ENCODE results near the gene ITIH3. TPM values are rescaled to one million over a fixed set of nuclear protein-coding genes. Genes with fewer than 3 reads are reported as not detected.
A peak's percentile ranks its signal among the peaks of the same experiment; 100 is the strongest.

Gene ITIH3
- total RNA-seq, 1 experiment from 2014 or later, result 0.37 TPM

DNA sequence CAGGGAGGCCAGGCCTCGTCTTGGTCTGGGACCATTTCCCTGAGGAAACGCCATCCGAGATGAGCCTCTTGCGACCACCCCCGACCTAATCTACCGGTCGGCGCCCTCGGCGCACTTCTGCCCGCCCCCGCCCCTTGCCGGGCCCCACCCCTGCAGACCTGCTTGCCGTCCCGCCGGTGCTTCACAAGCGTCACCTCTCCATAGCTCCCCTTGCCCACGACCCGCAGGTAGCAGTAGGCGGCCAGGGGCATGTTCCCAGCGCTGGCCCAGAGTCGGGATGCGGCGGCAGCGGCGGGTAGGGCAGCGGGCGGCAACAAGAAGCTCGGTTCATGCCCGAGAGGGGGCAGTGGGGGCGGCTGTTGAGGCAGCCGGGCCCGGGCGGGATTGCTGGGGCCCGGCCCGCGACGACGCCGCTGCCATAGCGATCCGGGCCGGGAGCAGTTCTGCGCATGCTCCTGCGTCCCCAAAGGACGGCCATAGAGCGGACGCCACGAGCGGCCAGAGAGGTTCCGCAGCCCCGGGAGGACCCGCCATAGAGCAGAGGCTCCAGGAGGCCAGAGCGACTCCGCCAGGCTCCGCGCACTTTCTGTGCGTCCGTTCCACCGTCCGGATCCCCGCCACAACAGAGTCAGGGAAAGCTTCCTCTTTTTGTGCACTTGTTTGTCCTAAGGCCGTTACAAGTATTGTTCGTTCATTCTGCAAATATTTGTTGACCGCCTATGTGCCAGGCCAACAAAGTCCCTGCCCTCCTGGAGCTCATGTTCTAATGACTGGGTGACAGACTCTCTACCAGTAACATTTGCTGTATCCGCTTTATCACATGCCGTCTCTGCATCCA lies 23.9 kb upstream of the ITIH3 start, which contains the start of gene NEK4 (continued):
- TF ChIP-seq, protein P1, sequence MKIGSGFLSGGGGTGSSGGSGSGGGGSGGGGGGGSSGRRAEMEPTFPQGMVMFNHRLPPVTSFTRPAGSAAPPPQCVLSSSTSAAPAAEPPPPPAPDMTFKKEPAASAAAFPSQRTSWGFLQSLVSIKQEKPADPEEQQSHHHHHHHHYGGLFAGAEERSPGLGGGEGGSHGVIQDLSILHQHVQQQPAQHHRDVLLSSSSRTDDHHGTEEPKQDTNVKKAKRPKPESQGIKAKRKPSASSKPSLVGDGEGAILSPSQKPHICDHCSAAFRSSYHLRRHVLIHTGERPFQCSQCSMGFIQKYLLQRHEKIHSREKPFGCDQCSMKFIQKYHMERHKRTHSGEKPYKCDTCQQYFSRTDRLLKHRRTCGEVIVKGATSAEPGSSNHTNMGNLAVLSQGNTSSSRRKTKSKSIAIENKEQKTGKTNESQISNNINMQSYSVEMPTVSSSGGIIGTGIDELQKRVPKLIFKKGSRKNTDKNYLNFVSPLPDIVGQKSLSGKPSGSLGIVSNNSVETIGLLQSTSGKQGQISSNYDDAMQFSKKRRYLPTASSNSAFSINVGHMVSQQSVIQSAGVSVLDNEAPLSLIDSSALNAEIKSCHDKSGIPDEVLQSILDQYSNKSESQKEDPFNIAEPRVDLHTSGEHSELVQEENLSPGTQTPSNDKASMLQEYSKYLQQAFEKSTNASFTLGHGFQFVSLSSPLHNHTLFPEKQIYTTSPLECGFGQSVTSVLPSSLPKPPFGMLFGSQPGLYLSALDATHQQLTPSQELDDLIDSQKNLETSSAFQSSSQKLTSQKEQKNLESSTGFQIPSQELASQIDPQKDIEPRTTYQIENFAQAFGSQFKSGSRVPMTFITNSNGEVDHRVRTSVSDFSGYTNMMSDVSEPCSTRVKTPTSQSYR (CRISPR knock-in tag; IDR thresholded peaks at IDR 0.05), result no peak
- TF ChIP-seq NR1H2 (CRISPR knock-in tag; IDR thresholded peaks at IDR 0.05), result no peak
- TF ChIP-seq JUN (CRISPR knock-in tag; IDR thresholded peaks at IDR 0.05), result no peak
- TF ChIP-seq, protein P2, sequence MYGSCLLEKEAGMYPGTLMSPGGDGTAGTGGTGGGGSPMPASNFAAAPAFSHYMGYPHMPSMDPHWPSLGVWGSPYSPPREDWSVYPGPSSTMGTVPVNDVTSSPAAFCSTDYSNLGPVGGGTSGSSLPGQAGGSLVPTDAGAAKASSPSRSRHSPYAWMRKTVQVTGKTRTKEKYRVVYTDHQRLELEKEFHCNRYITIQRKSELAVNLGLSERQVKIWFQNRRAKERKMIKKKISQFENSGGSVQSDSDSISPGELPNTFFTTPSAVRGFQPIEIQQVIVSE (CRISPR knock-in tag; IDR thresholded peaks at IDR 0.05; ENCODE audit: borderline replicate concordance), result no peak
- no peak for TF ChIP-seq CREB1 (CRISPR knock-in tag; IDR thresholded peaks at IDR 0.05)
- no peak for TF ChIP-seq TCF7 (CRISPR knock-in tag; IDR thresholded peaks at IDR 0.05; ENCODE audit: low read depth)
- no peak for TF ChIP-seq RORB (CRISPR knock-in tag; IDR thresholded peaks at IDR 0.05)
- TF ChIP-seq, protein P3, sequence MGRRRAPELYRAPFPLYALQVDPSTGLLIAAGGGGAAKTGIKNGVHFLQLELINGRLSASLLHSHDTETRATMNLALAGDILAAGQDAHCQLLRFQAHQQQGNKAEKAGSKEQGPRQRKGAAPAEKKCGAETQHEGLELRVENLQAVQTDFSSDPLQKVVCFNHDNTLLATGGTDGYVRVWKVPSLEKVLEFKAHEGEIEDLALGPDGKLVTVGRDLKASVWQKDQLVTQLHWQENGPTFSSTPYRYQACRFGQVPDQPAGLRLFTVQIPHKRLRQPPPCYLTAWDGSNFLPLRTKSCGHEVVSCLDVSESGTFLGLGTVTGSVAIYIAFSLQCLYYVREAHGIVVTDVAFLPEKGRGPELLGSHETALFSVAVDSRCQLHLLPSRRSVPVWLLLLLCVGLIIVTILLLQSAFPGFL (CRISPR knock-in tag; IDR thresholded peaks at IDR 0.05; ENCODE audit: borderline replicate concordance), result no peak
- TF ChIP-seq, protein P4, sequence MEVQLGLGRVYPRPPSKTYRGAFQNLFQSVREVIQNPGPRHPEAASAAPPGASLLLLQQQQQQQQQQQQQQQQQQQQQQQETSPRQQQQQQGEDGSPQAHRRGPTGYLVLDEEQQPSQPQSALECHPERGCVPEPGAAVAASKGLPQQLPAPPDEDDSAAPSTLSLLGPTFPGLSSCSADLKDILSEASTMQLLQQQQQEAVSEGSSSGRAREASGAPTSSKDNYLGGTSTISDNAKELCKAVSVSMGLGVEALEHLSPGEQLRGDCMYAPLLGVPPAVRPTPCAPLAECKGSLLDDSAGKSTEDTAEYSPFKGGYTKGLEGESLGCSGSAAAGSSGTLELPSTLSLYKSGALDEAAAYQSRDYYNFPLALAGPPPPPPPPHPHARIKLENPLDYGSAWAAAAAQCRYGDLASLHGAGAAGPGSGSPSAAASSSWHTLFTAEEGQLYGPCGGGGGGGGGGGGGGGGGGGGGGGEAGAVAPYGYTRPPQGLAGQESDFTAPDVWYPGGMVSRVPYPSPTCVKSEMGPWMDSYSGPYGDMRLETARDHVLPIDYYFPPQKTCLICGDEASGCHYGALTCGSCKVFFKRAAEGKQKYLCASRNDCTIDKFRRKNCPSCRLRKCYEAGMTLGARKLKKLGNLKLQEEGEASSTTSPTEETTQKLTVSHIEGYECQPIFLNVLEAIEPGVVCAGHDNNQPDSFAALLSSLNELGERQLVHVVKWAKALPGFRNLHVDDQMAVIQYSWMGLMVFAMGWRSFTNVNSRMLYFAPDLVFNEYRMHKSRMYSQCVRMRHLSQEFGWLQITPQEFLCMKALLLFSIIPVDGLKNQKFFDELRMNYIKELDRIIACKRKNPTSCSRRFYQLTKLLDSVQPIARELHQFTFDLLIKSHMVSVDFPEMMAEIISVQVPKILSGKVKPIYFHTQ (CRISPR knock-in tag; IDR thresholded peaks at IDR 0.05), result no peak
- TF ChIP-seq, protein P5, sequence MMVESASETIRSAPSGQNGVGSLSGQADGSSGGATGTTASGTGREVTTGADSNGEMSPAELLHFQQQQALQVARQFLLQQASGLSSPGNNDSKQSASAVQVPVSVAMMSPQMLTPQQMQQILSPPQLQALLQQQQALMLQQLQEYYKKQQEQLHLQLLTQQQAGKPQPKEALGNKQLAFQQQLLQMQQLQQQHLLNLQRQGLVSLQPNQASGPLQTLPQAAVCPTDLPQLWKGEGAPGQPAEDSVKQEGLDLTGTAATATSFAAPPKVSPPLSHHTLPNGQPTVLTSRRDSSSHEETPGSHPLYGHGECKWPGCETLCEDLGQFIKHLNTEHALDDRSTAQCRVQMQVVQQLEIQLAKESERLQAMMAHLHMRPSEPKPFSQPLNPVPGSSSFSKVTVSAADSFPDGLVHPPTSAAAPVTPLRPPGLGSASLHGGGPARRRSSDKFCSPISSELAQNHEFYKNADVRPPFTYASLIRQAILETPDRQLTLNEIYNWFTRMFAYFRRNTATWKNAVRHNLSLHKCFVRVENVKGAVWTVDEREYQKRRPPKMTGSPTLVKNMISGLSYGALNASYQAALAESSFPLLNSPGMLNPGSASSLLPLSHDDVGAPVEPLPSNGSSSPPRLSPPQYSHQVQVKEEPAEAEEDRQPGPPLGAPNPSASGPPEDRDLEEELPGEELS (CRISPR knock-in tag; IDR thresholded peaks at IDR 0.05), result 0 out of 2 replicates have a peak, but pooled peaks have one; percentile 47
- peak; percentile 76; the same call in 1 of the 2 replicates for TF ChIP-seq ETV6 (CRISPR knock-in tag; IDR thresholded peaks at IDR 0.05)
- no peak for TF ChIP-seq ZNF263 (CRISPR knock-in tag; IDR thresholded peaks at IDR 0.05; ENCODE audit: low read depth)
- TF ChIP-seq GABPB1 (CRISPR knock-in tag; IDR thresholded peaks at IDR 0.05), result peak; percentile 40; the same call in 1 of the 2 replicates
- no peak for TF ChIP-seq NFYB (CRISPR knock-in tag; conservative IDR thresholded peaks at IDR 0.05; ENCODE audit: low read depth)
- TF ChIP-seq, protein P6, sequence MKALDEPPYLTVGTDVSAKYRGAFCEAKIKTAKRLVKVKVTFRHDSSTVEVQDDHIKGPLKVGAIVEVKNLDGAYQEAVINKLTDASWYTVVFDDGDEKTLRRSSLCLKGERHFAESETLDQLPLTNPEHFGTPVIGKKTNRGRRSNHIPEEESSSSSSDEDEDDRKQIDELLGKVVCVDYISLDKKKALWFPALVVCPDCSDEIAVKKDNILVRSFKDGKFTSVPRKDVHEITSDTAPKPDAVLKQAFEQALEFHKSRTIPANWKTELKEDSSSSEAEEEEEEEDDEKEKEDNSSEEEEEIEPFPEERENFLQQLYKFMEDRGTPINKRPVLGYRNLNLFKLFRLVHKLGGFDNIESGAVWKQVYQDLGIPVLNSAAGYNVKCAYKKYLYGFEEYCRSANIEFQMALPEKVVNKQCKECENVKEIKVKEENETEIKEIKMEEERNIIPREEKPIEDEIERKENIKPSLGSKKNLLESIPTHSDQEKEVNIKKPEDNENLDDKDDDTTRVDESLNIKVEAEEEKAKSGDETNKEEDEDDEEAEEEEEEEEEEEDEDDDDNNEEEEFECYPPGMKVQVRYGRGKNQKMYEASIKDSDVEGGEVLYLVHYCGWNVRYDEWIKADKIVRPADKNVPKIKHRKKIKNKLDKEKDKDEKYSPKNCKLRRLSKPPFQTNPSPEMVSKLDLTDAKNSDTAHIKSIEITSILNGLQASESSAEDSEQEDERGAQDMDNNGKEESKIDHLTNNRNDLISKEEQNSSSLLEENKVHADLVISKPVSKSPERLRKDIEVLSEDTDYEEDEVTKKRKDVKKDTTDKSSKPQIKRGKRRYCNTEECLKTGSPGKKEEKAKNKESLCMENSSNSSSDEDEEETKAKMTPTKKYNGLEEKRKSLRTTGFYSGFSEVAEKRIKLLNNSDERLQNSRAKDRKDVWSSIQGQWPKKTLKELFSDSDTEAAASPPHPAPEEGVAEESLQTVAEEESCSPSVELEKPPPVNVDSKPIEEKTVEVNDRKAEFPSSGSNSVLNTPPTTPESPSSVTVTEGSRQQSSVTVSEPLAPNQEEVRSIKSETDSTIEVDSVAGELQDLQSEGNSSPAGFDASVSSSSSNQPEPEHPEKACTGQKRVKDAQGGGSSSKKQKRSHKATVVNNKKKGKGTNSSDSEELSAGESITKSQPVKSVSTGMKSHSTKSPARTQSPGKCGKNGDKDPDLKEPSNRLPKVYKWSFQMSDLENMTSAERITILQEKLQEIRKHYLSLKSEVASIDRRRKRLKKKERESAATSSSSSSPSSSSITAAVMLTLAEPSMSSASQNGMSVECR (CRISPR knock-in tag; IDR thresholded peaks at IDR 0.05; ENCODE audit: borderline replicate concordance), result peak; percentile 70; the same call in 1 of the 2 replicates
- no peak for TF ChIP-seq ZNF396 (CRISPR knock-in tag; IDR thresholded peaks at IDR 0.05; ENCODE audit: borderline replicate concordance)
- TF ChIP-seq, protein P7, sequence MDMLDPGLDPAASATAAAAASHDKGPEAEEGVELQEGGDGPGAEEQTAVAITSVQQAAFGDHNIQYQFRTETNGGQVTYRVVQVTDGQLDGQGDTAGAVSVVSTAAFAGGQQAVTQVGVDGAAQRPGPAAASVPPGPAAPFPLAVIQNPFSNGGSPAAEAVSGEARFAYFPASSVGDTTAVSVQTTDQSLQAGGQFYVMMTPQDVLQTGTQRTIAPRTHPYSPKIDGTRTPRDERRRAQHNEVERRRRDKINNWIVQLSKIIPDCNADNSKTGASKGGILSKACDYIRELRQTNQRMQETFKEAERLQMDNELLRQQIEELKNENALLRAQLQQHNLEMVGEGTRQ (CRISPR knock-in tag; IDR thresholded peaks at IDR 0.05), result no peak
- no peak for TF ChIP-seq ELF4 (CRISPR knock-in tag; IDR thresholded peaks at IDR 0.05; ENCODE audit: low read depth)
- TF ChIP-seq KAT7 (CRISPR knock-in tag; IDR thresholded peaks at IDR 0.05; ENCODE audit: borderline replicate concordance), result no peak
- TF ChIP-seq RELA (CRISPR knock-in tag; IDR thresholded peaks at IDR 0.05; ENCODE audit: borderline replicate concordance), result no peak
- TF ChIP-seq PRRX2 (CRISPR knock-in tag; IDR thresholded peaks at IDR 0.05), result no peak
- no peak for TF ChIP-seq NR2C2 (CRISPR knock-in tag; IDR thresholded peaks at IDR 0.05)
- TF ChIP-seq, protein P8, sequence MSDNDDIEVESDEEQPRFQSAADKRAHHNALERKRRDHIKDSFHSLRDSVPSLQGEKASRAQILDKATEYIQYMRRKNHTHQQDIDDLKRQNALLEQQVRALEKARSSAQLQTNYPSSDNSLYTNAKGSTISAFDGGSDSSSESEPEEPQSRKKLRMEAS (CRISPR knock-in tag; IDR thresholded peaks at IDR 0.05), result peak; percentile 78

Data from WTC11 (cell line).